Raji (cell line): ENCODE data around the gene DEPDC5.

Experiments
- POLR2A ChIP-seq: IDR thresholded peaks from 2 replicates; pipeline ENCODE4 v1.6.1; 2011; ENCODE audit warnings: low read depth, low read length, control low read depth; ENCODE audit not compliant: insufficient read depth

DEPDC5 gene

DNA sequence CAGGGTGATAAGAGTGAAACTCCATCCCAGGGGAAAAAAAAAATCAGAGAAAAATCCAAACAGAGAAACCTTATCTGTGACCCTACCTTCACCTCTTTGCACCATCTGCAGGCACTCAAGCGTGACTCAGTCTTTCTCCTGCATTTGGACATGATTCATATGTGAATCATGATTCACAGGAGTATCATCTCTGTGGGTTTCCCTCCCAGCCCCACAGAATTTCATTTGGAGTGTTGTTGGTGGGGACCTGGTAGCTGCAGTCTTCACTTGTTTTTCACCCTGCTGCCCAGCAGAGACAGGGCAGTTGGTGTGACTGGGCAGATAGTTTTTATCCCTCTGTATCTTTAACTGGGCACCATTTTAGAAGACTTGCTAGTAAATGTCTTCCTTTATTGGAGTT lies 75.7 kb downstream of the DEPDC5 start:
- no peak for TF ChIP-seq POLR2A

DNA sequence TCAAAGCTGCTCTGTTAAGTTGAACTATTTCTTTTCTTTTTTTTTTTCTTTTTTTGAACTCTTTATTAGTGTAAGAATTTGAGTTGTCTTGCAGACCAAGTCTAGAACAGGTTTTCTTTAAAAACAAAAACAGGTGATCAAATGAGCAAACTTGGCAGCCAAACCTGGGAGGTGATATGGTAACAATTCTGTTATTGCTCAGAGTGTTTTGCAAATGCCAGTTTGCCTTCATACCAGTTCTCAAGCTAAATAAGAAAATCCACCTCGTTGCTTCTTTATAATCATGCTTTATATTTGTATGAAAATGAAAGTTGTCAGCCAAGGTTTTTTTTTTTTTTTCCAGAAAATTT lies 76.9 kb downstream of the DEPDC5 start:
- TF ChIP-seq POLR2A, result no peak

DNA sequence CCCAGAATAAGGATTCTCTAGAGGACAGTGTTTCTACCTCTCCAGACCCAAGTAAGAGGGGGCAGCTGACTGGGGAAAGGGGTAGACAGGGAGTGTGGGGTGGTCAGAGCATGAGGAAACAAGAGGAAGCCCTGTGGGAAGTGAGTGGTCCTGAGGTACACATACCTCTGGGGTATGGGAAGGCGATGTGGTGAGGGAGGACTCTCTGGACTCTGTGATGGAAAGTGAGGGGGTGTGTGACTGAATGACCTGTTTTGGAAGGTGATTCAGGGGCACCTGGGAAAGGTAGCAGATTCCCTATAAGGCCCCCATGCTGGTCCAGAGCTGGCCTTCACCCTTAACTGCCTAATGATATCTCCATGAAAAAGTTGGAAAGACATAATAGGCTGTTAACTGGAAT lies 80.1 kb downstream of the DEPDC5 start:
- no peak for TF ChIP-seq POLR2A

DNA sequence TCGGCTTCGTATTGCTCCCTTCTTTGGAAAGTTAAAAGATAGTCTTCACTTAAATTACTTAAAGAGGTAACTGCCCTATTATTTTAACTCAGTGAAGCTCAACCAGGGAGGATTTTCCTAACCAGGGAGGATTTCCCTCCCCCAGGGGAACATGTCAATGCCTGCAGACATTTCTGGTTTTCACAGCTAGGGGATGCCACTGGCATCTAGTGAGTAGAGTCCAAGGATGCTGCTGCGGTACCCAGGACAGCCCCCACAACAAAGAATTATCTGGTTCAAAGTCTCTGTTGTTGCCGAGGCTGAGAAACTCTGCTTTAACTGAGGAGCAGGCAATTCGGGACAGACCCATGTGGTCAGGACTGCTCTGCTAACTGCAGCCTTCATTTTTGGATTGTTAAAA lies 82.2 kb downstream of the DEPDC5 start:
- TF ChIP-seq POLR2A, result no peak

DNA sequence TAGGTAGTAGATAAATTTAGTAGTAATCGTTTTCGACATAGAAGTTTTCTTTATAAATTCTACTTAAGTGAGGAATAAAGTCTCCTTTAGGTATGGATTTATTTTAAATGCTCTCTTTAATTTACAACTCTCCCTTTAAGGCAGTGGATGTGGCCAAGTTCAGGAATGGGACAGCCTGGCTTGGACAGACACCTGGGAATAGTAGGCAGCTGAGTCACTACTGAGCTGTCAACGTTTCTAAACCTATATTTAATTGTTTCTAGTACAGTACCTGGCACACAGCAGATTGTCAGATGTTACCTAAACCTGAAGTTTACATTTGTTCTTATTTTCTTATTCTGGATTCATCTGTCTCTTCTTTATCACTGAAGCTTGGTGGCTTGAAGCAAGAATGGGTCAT lies 85.1 kb downstream of the DEPDC5 start:
- no peak for TF ChIP-seq POLR2A

DNA sequence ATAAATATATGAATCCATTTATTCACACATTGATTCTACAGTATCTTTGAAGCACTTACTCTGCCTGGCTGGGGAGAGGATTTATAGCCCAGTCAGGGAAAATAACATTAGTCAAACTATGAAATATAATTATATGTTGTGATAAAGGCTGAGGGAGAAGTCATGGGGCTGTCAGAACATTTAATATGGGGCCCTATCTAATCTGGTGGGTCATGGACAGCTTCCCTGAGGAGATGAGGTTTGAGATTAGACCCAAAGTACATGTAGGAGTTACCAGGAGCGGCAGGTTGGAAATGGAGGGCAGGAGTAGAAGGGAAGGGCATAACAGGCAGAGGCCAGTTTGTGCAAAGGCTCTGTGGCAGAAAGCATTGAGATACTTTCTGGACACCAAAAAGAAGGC lies 86.2 kb downstream of the DEPDC5 start:
- no peak for TF ChIP-seq POLR2A

DNA sequence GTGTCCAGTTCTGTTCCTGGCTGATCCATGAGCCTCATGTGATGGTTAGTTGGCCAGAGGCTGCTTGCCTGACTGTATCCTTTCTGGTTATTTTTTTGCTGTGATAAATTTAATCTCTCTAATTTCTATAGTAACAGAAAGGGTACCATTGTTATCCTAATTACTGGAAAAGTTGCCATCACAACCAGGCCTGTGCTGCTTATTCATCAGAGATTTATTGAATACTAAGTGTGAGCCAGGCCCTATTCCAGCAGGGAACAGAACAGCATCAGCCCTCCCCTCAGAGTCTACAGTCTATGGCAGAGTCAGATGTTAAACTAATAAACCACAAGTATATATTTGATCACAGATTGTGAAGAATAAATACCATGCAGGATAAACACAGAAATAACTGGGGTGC lies 86.8 kb downstream of the DEPDC5 start:
- TF ChIP-seq POLR2A, result no peak

DNA sequence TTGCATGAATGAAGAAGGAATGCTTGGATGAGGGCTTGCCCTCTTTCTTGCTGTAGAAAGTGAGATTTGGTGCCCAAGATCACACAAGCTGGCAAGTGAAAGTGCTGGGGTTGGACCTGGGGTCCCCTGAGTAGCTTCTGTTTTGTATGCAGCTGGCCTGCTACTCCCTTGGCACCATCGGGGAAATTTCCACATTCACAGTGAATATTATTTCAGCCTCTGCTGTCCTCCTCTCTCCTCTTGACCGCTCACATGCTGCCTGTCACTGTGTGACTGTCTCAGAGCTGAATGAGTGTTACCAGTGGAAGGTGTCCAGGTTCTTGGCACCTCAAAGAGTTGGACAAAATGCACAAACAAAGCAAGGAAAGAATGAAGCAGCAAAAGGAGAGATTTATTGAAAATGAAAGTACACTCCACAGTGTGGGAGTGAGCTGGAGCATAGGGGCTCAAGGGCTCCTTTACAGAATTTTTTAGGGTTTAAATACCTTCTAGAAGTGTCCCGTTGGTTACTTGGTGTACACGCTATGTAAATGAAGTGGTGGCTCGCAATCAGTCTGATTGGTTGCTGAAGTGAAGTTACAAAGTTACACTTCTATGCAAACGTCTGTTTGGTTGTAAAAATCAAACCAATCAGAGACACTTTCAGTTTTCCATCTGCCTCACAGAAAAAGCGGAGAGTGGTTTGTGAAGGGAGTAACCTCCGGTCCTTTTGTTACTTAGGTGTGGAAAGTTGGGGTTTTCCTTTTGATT lies 87.4 kb downstream of the DEPDC5 start:
- TF ChIP-seq POLR2A, result no peak

DNA sequence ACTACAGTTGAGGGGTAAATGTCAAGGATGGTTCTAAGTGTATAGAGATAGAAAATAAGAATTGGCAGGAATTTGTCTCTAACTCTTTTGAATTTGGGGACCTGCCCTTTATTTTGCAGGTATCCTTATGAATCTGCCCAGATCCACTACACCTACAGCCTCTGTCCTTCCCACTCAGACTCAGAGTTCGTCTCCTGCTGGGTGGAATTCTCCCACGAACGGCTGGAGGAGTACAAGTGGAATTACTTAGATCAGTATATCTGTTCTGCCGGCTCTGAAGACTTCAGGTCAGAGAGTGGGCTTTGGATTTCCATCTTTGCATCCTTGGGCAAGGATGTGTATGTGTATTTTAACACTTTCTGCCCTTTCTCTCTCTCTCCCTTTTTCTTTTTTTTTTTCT lies 89.7 kb downstream of the DEPDC5 start:
- TF ChIP-seq POLR2A, result no peak

DNA sequence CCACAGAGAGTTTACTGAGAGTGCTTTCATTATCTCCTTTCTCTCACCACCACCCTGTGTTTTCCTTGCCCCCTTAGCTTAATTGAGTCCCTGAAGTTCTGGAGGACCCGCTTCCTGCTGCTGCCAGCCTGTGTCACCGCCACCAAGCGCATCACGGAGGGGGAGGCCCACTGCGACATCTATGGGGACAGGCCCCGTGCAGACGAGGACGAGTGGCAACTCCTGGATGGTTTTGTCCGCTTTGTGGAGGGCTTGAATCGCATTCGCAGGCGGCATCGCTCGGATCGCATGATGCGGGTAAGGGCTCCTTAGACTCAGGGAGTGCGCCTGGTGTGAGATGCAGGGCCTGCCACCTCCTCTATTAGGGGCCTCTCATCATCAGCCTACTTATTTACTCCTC lies 91.1 kb downstream of the DEPDC5 start:
- no peak for TF ChIP-seq POLR2A

DNA sequence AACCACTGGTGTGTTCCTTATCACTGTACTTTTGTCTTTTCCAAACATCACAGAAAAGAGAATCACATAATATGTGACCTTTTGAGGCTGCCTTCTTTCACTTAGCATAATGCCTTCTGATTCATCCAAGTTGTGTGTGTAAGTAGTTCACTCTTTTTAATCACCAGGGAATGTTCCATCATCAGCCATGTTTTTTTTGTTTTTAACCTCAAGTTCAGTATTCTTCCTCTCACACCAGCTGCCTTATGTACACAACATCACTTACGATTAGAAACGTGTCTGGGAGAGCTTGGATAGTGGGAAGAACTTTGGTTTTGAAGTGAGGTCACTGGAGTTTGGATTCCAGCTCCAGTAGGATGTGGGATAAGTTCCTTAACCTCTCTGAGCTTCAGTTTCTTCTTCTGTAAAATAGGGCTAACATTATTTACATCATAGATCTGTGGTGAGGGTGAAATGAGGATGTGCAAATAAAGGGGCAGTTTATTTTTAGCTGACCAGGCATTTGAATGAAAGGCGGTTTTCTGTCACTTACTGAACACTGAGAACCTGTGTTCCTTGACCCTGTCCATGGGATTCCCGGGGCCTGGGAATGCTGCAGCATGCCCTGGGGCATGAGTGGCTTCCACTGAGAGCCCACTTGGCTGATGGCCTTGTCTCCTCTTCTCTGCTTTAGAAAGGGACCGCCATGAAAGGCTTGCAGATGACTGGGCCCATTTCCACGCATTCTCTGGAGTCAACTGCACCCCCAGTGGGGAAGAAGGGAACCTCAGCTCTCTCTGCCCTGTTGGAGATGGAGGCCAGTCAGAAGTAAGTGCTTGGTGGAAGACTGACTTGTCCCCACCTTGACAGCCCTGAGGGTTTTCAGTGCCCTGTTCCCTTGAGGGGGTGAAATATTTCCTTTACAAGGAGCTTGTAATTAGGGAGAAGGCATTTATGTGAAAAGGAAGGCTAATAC lies 92.6 kb downstream of the DEPDC5 start:
- TF ChIP-seq POLR2A, result no peak

DNA sequence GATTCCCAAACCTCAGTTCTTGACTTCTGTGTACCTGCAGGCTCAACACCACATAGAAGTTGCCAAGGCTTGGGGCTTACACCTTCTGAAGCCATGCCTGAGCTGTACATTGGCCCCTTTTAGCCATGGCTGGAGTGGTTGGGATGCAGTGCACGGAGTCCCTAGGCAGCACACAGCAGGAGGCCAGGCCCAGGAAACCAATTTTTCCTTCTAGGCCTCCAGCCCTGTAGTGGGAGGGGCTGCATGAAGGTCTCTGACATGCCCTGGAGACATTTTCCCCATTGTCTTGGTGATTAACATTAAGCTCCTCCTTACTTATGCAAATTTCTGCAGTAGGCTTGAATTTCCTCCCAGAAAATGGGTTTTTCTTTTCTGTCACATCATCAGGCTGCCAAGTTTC lies 94.6 kb downstream of the DEPDC5 start:
- no peak for TF ChIP-seq POLR2A

DNA sequence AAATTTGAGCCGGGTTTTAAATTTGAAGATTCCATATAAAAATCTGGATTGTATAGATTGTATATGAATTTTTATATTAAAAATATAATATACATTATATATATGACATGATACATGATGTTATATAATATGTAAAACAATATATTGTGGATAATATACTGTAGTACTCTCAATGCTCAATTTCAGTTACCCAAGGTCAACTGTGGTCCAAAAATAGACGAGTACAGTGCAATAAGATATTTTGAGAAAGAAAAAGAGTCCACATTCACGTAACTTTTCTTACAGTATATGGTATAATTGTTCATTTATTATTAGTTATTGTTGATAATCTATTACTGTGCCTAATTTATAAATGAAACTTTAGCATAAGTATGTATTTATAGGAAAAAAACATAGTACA lies 96.3 kb downstream of the DEPDC5 start:
- no peak for TF ChIP-seq POLR2A

DNA sequence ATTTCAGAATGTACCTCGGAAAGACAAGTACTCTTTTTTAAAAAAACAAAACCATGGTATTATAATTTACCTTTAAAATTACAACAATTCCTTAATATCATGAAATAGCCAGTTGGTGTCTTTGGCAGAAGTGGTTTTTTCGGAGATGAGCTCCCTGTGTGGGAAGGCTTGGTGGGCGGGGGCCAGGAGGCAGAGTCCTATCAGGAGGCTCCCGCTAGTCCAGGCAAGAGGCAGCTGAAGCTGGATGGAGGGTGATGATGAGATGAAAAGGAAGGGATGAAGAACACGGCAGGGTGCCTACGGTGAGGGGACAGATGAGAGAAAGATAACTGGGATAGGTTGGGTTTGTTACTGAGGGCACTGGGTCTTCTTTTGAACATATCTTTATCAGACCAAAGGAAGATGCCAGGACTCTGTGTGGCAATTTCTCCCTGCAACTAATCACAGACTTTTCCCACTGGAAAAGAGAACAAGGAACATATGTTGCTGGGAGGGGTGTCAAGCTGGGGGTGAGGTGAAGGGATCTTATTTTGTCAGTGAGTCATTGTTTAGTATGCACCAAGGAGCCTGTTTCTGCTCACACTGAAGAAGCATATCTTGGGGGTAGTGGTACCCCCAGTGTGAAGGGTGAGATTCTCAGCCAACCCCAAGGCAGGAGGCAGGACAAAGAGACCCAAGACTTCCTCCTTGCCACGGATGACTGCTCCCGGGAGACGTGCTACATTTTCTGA lies 99.0 kb downstream of the DEPDC5 start:
- TF ChIP-seq POLR2A, result no peak

DNA sequence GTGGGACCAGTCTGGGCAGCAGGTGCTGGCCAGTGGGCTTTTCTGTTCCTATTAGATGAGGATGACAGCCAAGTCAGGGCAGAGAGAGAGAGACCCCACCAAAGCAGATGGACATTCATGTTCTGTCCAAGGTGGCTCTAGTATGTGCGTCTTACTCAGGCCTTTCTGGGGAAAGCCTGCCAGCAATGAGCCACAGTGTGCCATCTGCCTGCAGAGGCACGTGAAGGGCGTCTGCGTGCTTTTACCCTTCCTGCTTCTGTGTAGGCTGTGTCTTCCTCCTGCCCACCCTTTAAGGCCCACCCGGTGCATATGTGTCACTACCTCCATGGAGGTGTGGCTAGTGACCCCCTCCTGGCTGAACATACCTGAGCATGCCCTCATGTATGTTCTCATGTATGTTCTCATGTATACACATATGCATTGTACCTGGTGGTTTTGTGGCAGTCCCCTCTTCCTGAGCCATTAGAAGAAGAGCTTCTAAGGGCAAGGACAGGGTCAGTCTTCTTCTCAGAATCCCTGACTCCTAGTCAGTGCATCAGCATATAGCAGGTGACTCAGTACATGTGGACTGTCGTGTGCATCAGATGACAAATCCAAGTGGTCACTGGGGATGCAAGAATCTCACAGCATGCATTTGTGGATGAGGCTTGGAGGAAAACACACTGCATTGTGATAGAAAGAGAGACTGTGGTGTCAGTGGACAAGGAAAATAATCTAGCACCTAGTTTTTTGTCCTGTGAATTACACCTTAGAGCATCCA lies 100.1 kb downstream of the DEPDC5 start:
- TF ChIP-seq POLR2A, result no peak

DNA sequence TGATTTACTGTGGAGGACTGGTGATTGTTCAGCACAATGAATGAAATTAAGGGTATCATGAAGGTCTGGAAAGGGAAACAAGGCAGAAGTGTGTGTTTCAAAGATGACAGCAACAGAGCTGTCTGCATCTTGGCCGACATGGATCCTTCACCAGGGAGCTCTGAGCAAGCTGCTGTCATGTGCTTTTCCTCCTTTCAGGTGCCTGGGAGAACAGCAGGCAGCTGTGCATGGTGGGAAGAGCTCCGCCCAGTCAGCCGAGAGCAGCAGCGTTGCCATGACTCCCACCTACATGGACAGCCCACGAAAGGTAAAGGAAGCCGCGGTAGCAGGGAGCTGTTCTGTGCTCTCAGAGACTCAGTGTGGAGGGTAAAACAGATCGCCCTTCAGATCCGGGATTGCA lies 103.4 kb downstream of the DEPDC5 start:
- TF ChIP-seq POLR2A, result no peak
